NCI-H128 (cell line): ENCODE data around the gene APOL4.
"Not testable (repeated sequence)": the region's sequence is repeated elsewhere in the genome, so short reads cannot be mapped to it uniquely, and the experiment has no call there.

Experiments used
- DNase-seq: peaks from one replicate; lab custom pipeline; 2025; ENCODE audit not compliant: unreplicated experiment; lab: John Stamatoyannopoulos, UW

The APOL4 gene

DNA sequence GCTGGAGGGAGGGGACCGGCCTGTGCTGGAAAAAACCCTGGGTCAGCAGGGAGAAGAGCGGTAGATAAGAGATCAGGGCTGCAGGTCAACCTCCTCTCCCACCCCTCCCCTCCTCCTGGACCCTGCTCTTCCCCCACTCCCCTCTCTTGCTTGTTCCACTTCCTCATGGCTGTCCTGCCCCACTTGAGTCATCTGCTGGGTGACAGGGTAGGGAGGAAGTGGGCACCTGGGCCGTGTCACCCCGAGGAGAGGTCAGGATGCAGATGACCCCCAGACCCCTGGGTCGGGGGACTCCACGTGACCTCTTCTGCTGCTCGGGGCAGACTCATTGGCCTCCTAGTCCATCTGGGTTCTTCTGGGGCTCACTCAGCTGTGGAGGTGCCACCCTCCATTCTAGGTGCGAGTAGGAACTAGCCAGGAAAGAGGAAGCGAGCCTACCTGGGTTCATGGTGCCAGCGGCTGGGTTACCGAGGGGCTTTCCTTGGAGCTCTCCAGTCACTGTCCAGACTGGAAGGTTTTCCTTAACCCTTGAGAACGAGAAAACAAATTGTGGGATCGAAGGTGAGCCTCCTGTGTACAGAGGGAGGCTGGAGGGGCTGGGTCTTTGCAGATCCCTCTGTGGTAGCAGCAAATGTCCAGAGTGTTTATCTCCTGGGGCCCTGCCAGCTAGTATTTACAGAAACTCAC, 31.2 kb upstream of the APOL4 start:
- no peak for DNase-seq

DNA sequence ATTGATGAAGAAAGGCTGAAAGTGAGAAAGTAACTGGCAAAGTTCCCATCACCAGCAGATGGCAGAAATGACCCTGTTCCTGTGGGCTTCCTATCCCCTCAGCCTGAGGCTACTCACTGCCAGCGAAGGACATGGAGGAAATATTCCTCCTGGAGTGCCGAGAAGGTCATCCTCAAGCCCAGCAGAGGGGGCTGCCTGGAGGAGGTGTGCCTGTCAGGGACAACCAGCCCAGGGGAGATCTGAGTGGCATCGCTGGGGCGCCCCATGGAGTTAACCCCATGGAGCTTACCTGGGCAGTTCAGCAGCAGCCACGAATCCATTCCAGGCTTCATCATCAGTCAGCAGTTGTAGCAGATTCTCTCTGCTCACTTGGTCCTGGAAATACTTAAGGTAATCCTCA, 29.4 kb upstream of the APOL4 start:
- not testable (repeated sequence) for DNase-seq

DNA sequence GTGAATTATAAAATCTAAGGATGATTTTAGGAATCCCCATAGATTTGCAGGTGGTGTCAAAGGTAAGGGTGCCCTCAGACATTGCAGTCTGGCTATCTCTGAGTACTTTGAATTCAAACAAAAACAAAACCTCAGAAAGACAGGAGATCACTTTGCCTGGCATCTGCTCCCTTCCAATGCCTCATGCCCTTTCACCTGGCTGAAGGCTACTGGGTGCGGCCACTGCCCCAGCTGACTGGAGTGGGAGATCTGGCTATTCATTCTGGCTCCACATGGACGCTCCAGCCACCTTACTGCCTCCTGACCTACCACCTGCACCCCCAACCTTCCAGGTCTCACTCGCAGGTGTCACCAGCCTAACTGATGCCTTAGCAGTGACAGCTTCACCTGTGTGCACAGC, 28.0 kb upstream of the APOL4 start:
- not testable (repeated sequence) for DNase-seq

DNA sequence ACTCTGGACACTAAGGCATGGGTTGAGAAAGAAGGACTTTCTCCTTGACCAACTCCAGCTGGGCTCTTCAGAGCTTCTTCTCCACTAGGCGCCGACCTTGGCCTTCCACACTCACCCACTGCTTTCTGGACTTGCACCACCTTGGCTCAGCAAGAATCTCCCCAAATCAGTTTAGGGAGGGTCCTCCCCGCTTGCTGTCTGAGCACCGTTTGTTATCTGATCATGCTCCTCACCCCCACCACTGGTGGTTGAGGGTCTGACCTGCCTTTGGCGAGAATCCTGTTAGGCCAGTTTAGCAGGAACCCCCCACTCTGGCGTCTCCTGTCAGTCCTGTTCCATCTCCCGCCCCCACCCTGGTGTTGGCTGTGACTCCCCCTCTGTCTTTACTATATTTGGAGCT, 27.3 kb upstream of the APOL4 start:
- DNase-seq = no peak

DNA sequence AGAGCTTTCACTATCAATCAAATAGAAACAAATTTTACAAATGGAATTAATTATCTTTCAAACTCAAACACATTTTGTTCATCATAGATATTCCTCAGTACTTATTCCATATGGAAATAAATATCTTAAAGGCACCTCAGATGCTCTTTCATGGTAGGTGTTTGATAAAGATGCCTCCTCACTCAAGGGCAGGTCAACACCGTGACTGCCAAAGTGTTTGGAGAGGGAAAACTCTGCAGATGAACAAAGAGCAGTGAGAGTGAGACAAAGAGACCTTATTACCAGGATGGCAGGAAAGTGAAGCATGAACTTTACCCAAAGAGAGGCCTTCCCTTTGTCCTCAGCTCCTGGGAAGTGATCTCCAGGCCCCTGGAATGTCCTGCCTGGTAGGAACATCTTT, 26.8 kb upstream of the APOL4 start:
- not testable (repeated sequence) for DNase-seq

DNA sequence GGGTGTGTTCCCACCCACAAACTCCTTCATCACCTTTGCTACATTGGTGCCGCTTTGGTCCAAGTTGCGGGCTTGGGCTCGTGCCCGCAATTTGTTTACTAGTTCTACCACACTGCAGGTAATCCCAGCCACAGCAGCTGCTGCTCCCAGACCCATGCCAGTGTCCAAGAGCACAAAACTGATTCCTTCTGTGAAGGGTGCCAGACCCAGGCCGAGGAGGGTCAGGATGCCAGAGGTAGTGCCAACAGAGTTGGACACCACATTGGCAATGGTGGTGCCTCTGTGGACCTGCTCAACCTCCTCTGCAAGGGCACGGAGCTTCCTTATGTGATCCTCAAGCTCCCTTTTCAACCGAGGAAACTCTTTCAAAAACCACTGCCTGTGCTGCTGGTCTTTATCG, 26.2 kb upstream of the APOL4 start:
- DNase-seq = no peak

DNA sequence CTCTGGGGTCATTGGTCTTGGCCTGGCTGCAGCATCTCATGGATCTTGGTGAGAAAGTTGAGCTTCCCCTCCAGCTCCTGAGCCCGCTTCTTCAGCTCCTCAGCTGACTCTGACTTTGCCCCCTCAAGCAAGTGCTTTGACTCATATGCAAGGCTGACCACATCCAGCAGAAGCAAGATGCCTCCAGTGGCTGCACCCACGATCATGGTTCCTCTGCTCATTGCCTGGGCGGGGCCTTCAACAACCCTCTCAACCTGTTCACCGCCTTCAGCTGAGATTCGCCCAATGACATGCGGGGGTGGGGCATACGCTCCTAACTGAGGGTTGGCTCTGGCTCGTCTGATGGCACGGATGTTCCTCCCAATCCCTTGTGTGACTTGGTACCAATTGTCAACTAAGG, 25.8 kb upstream of the APOL4 start:
- no peak for DNase-seq

DNA sequence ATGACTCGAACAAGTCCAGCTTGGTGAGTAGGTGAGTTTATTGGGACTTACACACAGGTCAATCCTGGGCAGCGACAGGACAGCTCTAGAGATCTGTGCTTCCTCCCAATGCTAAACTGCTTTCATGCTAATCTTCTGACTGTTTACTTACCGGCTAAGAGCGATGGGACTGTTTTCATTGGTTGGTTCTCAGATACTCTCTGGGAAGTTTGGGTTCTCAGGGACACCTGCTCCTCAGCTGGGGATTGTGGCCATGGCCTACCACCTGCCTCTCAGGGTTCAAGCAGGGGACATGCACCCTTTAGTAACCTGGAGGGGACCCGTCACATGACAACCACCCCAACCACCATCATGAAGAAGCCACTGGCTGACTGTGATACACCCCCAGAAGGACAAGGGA, 24.6 kb upstream of the APOL4 start:
- DNase-seq = no peak

DNA sequence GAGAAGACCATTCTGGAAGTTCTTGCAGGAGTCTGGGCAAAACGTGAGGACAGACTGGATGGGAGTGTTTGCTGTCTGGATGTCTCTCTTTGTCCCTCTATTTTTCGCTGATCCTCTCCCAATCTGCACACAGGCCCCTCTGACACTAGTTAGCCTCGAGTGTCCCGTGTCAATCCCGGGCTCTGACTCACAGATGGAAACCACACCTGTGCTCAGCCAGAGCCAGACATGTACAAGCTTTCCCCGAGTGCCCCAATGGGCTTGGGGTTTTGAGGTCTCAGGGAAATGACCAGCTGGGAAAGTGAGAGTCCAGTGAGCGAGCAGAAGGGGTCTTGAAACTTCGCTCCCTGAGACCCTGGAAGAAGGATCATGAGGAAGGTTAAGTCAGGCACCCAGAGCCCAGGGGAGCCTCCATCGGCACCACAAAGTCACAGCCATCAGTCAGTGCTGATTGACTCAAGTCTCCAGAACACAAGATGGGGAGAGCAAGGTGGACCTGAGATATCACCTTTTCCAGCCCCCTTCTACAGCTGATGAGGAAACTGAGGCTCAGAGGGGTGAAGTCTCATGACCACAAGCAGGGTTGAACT, 23.8 kb upstream of the APOL4 start:
- DNase-seq = no peak

DNA sequence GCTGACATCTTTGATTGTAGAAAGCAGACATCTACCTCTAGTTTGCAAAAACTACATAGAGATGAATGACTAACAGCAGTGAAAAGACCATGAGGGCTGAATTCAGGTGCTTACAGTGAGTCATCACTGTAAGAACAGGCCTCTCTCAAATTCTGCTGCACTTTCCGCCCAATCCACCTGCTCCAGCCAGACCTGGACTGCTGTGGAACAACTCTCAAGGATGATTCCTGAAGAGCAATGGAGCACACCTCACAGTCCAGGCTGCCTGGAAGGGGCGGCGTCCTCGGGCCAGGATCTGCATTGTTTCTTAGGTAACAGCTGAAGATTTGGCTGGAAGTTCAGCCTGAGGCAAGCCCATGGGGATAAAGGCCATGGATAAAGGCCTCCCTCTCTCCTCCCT, 22.6 kb upstream of the APOL4 start:
- no peak for DNase-seq

DNA sequence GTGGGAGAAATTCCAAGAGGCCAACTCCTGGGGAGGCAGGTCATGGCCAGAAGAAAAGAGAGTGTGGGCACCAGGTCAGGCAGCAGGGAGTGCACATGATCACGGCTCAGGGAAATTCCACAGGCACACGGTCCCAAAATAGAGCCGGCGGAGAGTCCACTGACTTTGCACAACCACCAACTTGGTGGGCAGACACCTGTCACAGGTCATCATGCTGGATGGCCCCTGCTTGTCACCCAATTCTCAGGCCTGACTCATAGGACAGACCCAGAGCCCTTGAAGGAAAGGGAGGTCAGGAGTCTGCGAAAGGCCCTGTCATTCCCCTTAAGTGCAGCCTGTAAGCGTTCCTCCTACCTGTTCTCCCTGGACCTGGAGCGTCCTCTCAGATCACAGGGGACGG, 21.9 kb upstream of the APOL4 start:
- DNase-seq = no peak

DNA sequence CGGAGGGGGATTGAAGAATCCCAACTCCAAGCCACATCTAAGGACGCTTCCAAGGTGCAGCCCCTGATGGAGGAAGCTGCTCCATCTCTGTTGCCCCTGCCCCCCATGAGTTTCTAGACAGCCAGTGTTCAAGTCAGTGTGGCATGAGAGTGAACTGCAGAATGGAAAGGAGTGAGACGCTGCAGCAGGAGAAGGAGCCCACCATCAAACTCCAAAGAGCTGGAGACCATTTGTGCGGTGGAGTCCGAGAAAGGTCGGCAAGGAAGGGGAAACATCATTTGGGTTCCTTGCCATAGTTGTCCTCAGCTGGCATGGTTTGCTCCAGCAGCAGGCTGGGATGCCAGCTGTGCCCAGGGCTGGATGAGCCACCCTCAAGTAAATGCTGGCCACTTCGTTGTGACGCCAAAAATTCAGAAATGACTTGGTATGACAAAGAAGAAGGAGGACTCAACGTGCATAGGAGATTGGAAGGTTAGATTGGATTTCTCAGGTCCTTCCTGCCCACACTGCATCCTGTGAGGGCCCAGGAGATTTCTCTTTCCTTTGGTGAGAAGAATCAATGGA, 21.4 kb upstream of the APOL4 start:
- no peak for DNase-seq

DNA sequence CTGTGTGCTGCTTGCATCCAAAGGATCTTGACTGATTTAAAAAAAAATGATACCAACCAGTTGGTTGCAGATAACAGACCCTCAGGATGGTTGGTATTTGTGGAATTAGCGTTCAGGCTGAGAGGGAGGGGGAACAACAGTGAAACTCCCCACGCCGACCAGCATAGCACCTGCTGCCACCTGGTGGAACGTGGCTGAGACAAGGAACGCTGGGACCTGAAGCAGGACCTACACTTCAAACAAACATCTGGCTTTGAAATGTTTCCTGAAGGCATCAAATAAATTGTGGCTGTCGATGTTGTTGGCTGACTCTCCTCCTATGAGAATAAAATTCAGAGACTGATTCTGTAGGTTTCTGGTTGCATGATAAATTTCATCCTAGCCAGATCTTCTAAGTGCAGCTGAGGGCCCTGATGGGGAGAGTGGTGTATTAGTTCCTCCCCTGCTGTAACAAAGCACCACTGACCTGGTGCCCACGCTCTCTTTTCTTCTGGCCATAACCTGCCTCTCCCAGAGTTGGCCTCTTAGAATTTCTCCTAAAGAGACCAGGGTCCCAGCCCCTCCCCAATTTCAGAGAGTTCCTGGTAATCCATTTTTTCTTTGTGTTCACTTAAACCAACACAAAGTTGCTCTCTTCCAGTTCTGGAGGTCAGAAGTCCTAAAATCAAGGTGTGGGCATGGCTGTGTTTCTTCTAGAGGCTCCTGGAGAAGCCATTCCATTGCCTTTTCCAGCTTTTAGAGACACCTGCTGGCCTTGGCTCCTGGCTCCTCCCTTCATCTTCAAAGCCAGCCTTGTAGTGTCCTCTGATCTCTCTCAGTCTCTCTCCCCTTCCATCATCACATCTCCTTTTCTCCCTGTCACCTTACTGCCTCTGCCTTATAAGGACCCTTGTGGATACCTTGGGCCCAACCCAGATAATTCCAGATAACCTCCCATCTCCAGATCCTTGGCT, 20.5 kb upstream of the APOL4 start:
- no peak for DNase-seq

DNA sequence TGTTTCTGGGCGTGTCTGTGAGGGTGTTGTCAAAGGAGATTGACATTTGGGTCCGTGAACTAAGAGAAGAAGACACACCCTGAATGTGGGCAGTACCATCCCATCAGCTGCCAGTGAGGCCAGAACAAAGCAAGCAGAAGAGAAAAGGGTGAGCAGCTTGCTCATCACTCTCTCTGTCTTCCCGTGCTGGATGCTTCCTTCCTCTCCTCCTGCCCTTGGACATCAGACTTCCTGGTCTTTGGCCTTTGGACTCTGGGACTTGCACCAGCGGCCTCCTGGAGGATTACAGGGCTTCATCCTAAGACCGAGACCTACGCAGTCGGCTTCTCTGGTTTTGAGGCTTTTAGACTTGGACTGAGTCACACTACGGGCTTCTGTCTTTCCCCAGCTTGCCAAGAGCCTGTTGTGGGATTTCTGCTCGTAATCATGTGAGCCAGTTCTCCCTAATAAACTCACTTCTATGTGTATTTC, 18.9 kb upstream of the APOL4 start:
- no peak for DNase-seq

DNA sequence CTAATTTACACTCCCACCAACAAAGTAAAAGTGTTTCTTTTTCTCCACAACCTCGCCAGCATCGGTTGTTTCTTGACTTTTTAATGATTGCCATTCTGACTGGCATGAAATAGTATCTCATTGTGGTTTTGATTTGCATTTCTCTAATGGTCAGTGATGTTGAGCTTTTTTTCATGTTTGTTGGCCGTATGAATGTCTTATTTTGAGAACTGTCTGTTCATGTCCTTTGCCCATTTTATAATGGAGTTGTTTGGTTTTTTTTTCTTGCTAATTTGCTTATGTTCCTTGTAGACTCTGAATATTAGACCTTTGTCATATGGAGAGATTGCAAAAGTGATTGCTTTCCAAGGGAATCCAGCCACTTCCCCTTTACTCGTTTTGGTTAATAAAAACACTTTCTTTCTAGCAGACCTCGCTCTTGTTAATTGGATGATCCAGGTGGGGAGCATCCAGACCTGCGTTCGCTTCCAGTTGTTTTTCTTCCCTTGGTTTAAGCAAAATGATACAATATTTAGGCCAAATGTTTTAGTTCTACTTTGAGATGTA, 17.1 kb upstream of the APOL4 start:
- DNase-seq = no peak

DNA sequence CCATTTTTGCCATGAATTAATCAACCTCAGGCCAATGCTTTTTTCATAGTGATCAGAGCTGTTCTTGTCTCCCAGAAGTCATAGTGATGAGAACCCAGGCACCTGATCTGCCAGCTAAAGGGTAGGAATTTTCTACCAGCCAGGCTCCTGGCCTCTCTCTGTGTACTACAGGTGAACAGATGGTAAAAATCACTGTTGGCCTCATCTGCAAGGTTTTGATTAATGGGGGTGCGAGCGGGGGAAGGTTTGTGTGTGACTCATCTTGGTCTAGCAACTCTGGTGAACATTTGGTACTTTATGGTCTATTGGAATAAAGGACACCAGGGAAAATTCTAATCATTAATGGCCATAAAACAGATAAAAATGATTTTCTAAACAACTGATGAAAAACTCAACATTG, 14.4 kb upstream of the APOL4 start:
- no peak for DNase-seq

DNA sequence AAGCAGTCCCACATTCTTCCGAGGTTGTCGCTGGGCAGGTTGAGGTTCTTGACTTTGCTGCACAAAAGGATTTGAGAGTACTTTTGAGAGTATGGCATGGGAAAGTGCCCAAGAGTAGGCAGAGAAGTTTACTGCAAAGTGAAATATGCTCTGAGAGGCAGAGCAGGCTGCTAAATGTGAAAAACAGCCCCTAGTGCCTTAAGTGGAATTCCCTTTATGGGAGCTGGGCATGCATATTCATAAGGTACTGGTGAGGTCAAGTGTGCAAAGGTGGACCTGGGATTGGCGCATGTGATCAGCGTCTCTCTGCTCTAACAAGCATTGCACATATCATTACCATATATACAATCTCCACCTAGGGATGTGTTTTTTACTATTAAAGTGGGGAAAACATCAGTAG, 12.0 kb upstream of the APOL4 start:
- no peak for DNase-seq

DNA sequence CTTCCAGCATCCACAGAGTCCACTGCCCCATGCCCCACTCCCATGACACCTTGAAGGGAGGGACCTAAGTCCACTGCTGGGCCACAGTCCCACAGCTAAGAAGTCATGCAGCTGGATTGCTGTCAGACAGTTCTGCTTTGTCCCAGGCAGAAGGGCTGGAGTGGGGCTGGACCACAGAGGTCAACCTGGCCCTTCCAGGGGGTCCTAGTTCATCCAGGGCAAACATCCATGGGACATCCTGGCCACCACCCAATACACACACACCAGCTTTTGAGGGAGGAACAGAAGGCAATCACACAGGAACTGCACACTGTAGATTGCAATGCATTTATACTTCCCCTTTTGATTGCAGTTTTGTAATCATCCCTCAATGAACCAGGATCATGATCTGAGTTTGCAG, 11.3 kb upstream of the APOL4 start:
- DNase-seq = no peak

DNA sequence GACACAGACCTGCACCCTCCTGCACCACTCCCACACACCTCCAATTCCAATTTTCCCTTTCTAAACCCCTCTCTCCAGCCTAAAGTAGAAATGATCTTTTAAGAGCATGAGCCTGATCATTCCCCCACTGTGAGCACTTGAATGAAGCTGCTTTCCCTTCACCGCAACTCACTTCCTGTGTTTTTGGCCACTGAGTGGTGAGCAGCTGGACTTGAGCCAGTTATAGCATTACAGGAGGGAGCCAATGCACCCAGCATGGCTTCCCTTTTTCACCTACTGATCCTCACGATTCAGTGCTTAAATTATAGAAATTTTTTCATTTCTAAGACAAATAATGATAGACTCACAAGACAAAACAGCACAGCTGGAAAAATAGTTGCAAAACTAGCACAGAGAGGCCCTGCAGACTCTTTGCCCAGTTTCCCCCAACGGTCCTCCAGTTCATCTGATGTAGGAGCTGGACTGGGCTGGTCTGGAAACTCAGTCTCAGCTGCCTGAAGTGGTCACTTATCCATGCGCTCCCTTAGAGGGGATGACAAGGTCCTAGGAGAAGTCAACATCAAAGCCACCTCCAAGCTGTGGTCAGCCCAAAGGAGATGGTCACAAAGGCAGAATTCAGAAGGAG, 9.7 kb upstream of the APOL4 start:
- DNase-seq = no peak

DNA sequence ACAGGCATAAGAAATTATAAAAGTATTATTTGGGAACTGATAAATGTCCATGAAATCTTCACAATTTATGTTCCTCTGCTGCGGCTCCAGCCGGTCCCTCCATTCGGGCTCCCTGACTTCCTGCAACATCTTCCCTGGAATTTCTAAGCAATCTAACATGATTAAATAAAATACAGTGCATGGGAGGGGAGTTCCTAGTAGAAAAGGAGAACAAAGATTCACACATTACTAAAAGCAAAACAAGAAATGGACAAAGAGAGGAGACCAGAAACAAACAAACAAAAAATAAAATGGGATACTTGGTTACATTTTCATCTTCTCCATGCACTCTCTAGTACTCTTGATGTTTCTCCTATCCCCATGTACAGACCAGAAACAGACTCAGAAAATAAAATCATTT, 8.6 kb upstream of the APOL4 start:
- DNase-seq = no peak

DNA sequence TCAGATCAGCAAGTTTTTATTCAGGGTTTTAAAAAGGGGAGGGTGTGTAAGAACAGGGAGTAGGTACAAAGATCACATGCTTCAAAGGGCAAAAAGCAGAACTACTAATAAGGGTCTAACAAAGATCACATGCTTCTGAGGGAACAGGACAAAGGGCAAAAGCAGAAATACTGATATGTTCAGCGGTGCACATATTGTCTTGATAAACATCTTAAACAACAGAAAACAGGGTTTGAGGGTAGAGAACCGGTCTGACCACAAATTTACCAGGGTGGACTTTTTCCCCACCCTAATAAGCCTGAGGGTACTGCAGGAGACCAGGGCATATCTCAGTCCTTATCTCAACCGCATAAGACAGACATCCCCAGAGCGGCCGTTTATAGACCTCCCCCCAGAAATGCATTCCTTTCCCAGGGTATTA, 7.9 kb upstream of the APOL4 start:
- DNase-seq = not testable (repeated sequence)
